ENCODE data around the gene KCNRG. TPM values are rescaled to one million over a fixed set of nuclear protein-coding genes. Genes with fewer than 3 reads are reported as not detected.
A peak's percentile ranks its signal among the peaks of the same experiment; 100 is the strongest.

Gene KCNRG
- total RNA-seq, 3 donors from 2014 or later (not counting 1 experiment from before 2014, with no cell fraction given) = 0.43 to 1.0 (median 0.61) TPM

DNA sequence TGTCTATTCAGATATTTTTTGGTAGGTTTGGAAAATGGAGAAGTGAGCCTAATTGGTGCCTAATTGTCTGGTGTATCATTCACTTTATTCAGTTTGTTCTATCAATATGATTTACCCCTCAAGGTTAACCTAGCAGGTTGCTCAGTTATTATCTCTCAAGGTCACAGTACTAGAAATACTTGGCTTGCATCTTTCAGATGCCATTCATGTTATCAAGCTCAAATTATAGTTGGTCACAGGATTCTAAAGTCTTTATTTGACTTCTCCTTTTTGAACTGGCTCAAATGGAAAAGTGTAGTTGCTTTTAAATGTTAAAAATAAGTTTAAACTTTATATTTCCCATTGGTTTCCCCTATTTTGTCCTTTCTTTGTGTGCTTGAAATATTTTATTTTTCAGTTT, 2.6 kb downstream of the KCNRG start:
- H3K4me1 Mint-ChIP-seq = peaks cover 23 to 25% of the 10 kb centered on the region in 2 donors
- ATAC-seq (no peak), DNase-seq (no peak)
- no peak overlapping the region for H3K4me3 Mint-ChIP-seq
- no peaks in the 10 kb centered on the region for H3K4me1 ChIP-seq (ENCODE audit: control insufficient read depth, insufficient read depth, low read length)
- H3K9me3 Mint-ChIP-seq = no peaks in the 10 kb centered on the region
- H3K36me3 Mint-ChIP-seq = peaks cover 13% of the 10 kb centered on the region
- H3K4me3 ChIP-seq (ENCODE audit: low read length) = no peak overlapping the region
- H3K27ac Mint-ChIP-seq = peak overlapping the region; percentile 20 to 39
- TF ChIP-seq, protein P1, sequence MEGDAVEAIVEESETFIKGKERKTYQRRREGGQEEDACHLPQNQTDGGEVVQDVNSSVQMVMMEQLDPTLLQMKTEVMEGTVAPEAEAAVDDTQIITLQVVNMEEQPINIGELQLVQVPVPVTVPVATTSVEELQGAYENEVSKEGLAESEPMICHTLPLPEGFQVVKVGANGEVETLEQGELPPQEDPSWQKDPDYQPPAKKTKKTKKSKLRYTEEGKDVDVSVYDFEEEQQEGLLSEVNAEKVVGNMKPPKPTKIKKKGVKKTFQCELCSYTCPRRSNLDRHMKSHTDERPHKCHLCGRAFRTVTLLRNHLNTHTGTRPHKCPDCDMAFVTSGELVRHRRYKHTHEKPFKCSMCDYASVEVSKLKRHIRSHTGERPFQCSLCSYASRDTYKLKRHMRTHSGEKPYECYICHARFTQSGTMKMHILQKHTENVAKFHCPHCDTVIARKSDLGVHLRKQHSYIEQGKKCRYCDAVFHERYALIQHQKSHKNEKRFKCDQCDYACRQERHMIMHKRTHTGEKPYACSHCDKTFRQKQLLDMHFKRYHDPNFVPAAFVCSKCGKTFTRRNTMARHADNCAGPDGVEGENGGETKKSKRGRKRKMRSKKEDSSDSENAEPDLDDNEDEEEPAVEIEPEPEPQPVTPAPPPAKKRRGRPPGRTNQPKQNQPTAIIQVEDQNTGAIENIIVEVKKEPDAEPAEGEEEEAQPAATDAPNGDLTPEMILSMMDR (IDR thresholded peaks at IDR 0.05) = no peak
- no peak overlapping the region for H3K27ac ChIP-seq (ENCODE audit: low read length)
- H3K36me3 ChIP-seq (ENCODE audit: control insufficient read depth, insufficient read depth, low read length) = peaks cover 39% of the 10 kb centered on the region
- no peaks in the 10 kb centered on the region for H3K27me3 Mint-ChIP-seq (ENCODE audit: low read depth in 2 of 2)
- H3K9me3 ChIP-seq (ENCODE audit: control insufficient read depth, insufficient read depth, low read length) = no peaks in the 10 kb centered on the region
- intact Hi-C loops (cut with micrococcal nuclease) = no loop called here
- no peaks in the 10 kb centered on the region for H3K27me3 ChIP-seq (ENCODE audit: control insufficient read depth, insufficient read depth, low read length)

DNA sequence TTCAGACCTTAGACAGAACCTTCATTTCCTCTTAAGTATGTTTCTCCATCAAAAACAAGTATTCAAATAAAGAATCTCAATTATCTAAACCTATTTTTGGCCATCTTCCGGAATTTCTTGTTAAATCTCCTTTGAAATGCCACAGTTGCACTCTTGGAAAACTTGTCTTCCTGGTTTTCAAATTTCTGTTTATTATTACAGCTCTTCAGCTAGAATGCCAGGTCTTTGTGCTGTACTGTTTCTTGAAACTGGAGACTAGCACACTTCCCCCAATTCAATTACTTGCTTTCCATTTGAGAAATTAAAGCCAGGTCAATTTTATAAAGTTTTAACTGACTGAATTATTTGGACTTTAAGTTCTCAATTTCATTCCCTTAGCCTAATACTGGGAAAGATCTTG, 10.2 kb downstream of the KCNRG start:
- Mint-ChIP-seq H3K27me3 (ENCODE audit: low read depth in 2 of 2) (no peaks in the 10 kb centered on the region), H3K27ac (peak overlapping the region in 1 of 2 donors; percentile 51), H3K4me3 (no peak overlapping the region), H3K36me3 (no peaks in the 10 kb centered on the region), H3K4me1 (peaks cover 10% of the 10 kb centered on the region in 2 donors), H3K9me3 (no peaks in the 10 kb centered on the region)
- H3K4me1 ChIP-seq (ENCODE audit: control insufficient read depth, insufficient read depth, low read length) = no peaks in the 10 kb centered on the region
- DNase-seq (no peak), ATAC-seq (no peak)
- TF ChIP-seq, protein P1 (IDR thresholded peaks at IDR 0.05) = no peak
- no peak overlapping the region for H3K27ac ChIP-seq (ENCODE audit: low read length)
- peaks cover 20% of the 10 kb centered on the region for H3K36me3 ChIP-seq (ENCODE audit: control insufficient read depth, insufficient read depth, low read length)
- no peak overlapping the region for H3K4me3 ChIP-seq (ENCODE audit: low read length)
- WGBS (ENCODE audit: insufficient coverage) = 92% methylated on average over 1 of the region's 1 CpG
- H3K27me3 ChIP-seq (ENCODE audit: control insufficient read depth, insufficient read depth, low read length) = no peaks in the 10 kb centered on the region
- no peaks in the 10 kb centered on the region for H3K9me3 ChIP-seq (ENCODE audit: control insufficient read depth, insufficient read depth, low read length)
- intact Hi-C loops (cut with micrococcal nuclease) = no loop called here

DNA sequence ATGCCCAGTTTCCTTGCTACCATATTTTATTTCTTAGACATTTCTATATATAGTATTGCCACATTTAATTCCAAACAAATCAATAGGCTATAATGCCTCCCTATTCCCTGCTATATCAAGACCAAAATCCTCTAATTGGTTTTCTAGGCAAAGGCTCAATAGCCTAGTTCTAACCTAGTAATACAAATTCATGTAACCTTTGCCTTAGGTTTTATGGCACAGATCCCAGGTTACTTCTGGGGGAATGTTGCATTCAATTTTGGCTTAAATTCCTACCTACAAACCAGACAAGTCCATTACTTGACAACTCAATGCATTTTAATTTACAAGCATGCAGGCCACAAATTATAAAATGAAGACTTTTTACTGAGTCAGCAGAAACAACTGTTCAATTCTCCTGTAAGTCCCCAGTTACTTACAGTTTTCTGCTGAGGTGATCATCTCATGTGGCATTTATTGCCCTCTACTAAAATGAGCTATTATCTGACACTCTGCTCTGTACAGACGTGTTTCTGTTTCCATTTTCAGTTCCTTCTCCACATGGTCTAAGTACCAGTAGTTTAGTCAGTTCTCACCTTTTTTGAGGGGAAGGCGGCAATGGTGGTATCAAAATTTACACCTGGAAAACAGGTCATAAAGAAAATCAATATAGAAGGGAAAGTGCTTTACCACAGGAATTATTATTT, 11.7 kb downstream of the KCNRG start:
- Mint-ChIP-seq H3K27ac (peak overlapping the region in 1 of 2 donors; percentile 42), H3K4me1 (peaks cover 10% of the 10 kb centered on the region in 2 donors)

More for the DNA sequence above, 11.7 kb downstream of the KCNRG start:
- Histone ChIP-seq H3K4me3 (ENCODE audit: low read length) (no peak overlapping the region), H3K4me1 (ENCODE audit: control insufficient read depth, insufficient read depth, low read length) (no peaks in the 10 kb centered on the region), H3K9me3 (ENCODE audit: control insufficient read depth, insufficient read depth, low read length) (no peaks in the 10 kb centered on the region), H3K36me3 (ENCODE audit: control insufficient read depth, insufficient read depth, low read length) (peaks cover 16% of the 10 kb centered on the region), H3K27ac (ENCODE audit: low read length) (no peak overlapping the region), H3K27me3 (ENCODE audit: control insufficient read depth, insufficient read depth, low read length) (no peaks in the 10 kb centered on the region)
- no peak for ATAC-seq
- WGBS (ENCODE audit: insufficient coverage) = 63% methylated on average over 2 of the region's 2 CpGs
- TF ChIP-seq, protein P1 (IDR thresholded peaks at IDR 0.05) = no peak
- no peaks in the 10 kb centered on the region for H3K36me3 Mint-ChIP-seq
- intact Hi-C loops (cut with micrococcal nuclease) = no loop called here
- DNase-seq = no peak
- no peaks in the 10 kb centered on the region for H3K27me3 Mint-ChIP-seq (ENCODE audit: low read depth in 2 of 2)
- H3K9me3 Mint-ChIP-seq = no peaks in the 10 kb centered on the region
- H3K4me3 Mint-ChIP-seq = no peak overlapping the region

Measured in natural killer cell (primary cell).